DND-41 (cell line): ENCODE measurements around the gene CSRP1.

Experiments used
- ATAC-seq: fragments of 200-7000 bp; cut with Tn5 transposase; 3 replicates; pipeline ENCODE4 v1.9.1; 2021; ENCODE audit warnings: low read depth; ENCODE audit not compliant: insufficient read depth
- DNase-seq: peaks from one replicate; pipeline ENCODE4 v3.0.0-alpha.2; 2020
- H2AFZ ChIP-seq: 2 replicates; pipeline ENCODE4 v1.6.0; 2012; ENCODE audit warnings: low read depth, low read length
- H3K27ac ChIP-seq: 2 replicates; pipeline ENCODE4 v1.5.1; 2012; ENCODE audit warnings: low read length, inconsistent platforms
- H3K27me3 ChIP-seq: fragments of 200-600 bp; sonication (generic); 2 replicates; pipeline ENCODE4 v1.6.0; 2012; ENCODE audit warnings: low read length, mild to moderate bottlenecking, inconsistent platforms; ENCODE audit not compliant: insufficient read depth, poor library complexity
- H3K36me3 ChIP-seq: 2 replicates; pipeline ENCODE4 v1.5.1; 2012; ENCODE audit warnings: low read length, inconsistent platforms; ENCODE audit not compliant: insufficient read depth
- H3K4me1 ChIP-seq: 2 replicates; pipeline ENCODE4 v1.5.1; 2012; ENCODE audit warnings: mild to moderate bottlenecking, low read length; ENCODE audit not compliant: insufficient read depth
- H3K4me2 ChIP-seq: 2 replicates; pipeline ENCODE4 v1.6.0; 2012; ENCODE audit warnings: mild to moderate bottlenecking, moderate library complexity, low read length, inconsistent platforms; ENCODE audit not compliant: insufficient read depth
- H3K4me3 ChIP-seq, 2 experiments: fragments of 200-600 bp in 1 of 2; shearing (Covaris generic) in 1 of 2; 2 replicates each; pipeline ENCODE4 v1.5.1; 2012 to 2016; ENCODE audit warnings: inconsistent platforms in 2 of 2, low read length in 2 of 2, mild to moderate bottlenecking in 2 of 2, low read depth in 1 of 2, moderate library complexity in 1 of 2
- H3K79me2 ChIP-seq: 2 replicates; pipeline ENCODE4 v1.6.0; 2012; ENCODE audit warnings: low read length, inconsistent platforms; ENCODE audit not compliant: insufficient read depth
- H3K9ac ChIP-seq: 2 replicates; pipeline ENCODE4 v1.6.0; 2012; ENCODE audit warnings: low read depth, mild to moderate bottlenecking, inconsistent platforms, low read length, moderate library complexity
- H3K9me3 ChIP-seq: 2 replicates; pipeline ENCODE4 v1.5.1; 2012; ENCODE audit warnings: low read length, moderate library complexity, mild to moderate bottlenecking, inconsistent platforms; ENCODE audit not compliant: insufficient read depth, severe bottlenecking
- H4K20me1 ChIP-seq: 2 replicates; pipeline ENCODE4 v1.6.0; 2012; ENCODE audit warnings: low read length; ENCODE audit not compliant: insufficient read depth
- EZH2 ChIP-seq: IDR thresholded peaks from 3 replicates; pipeline ENCODE4 v1.6.1; 2012; ENCODE audit warnings: borderline replicate concordance, low read depth, mild to moderate bottlenecking, moderate library complexity, low read length, inconsistent platforms; ENCODE audit not compliant: severe bottlenecking
- TF ChIP-seq, protein P1 (sequence below): IDR thresholded peaks from 2 replicates; pipeline ENCODE4 v1.5.1; 2012; ENCODE audit warnings: borderline replicate concordance, low read length, moderate library complexity, mild to moderate bottlenecking; ENCODE audit not compliant: poor library complexity, severe bottlenecking; ENCODE audit errors: extremely low read depth

Gene CSRP1

DNA sequence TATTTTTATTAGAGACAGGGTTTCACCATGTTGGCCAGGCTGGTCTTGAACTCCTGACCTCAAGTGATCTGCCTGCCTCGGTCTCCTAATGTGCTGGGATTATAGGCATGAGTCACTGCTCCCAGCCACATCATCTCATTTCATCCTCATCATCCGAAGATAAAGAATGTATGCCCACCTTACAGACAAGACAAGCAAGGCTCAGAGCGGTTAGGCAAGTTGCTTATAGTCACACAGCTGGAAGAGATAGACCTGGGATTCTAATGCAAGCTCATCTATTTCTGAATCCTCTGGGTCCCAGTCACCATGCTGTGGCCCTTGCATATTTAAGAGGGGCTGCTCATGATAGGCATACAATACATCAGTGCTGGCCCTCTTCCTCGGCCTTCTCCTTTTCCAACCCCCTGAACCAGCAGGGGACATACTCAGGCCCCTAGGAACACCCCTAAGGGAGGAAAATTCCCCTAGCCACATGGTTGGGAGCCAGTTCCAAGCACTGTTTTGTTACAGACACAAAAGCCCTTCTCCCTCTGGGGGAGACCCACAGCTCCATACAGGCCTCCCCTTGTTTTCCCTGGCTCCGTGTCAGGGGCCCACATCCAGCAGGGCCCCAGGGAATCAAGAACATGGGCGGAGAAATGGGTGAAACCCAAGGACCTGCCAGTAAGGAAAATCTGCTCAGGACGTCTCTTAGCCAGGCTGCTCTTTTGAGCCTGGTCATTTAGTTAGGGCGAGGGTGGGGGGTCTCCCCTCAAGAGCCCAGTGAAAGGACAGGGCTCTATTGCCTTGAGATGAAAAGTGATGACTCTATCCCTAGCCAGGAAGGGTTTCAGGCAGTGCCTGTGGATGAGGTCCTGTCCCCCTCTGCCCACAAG, 6.9 kb downstream of the CSRP1 start:
- H3K4me1 ChIP-seq: peaks cover 8% of the 10 kb centered on the region

GRCh38 chr1:201499191-201499590, 7.7 kb downstream of the CSRP1 start:
- no peak overlapping the region for H2AFZ ChIP-seq
- peaks cover 49% of the 10 kb centered on the region for H3K79me2 ChIP-seq
- H3K4me2 ChIP-seq: no peak overlapping the region
- H3K27ac ChIP-seq: no peak overlapping the region
- no peak for DNase-seq
- no peak for TF ChIP-seq EZH2
- TF ChIP-seq, protein P1, sequence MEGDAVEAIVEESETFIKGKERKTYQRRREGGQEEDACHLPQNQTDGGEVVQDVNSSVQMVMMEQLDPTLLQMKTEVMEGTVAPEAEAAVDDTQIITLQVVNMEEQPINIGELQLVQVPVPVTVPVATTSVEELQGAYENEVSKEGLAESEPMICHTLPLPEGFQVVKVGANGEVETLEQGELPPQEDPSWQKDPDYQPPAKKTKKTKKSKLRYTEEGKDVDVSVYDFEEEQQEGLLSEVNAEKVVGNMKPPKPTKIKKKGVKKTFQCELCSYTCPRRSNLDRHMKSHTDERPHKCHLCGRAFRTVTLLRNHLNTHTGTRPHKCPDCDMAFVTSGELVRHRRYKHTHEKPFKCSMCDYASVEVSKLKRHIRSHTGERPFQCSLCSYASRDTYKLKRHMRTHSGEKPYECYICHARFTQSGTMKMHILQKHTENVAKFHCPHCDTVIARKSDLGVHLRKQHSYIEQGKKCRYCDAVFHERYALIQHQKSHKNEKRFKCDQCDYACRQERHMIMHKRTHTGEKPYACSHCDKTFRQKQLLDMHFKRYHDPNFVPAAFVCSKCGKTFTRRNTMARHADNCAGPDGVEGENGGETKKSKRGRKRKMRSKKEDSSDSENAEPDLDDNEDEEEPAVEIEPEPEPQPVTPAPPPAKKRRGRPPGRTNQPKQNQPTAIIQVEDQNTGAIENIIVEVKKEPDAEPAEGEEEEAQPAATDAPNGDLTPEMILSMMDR: no peak
- no peak for ATAC-seq
- no peak overlapping the region for H3K4me3 ChIP-seq
- H3K27me3 ChIP-seq: no peaks in the 10 kb centered on the region
- H4K20me1 ChIP-seq: peaks cover 36% of the 10 kb centered on the region
- 0 out of 2 replicates have a peak, but pooled peaks cover 3% of the 10 kb centered on the region for H3K4me1 ChIP-seq
- no peak overlapping the region for H3K9ac ChIP-seq
- peaks cover 29% of the 10 kb centered on the region for H3K36me3 ChIP-seq
- no peaks in the 10 kb centered on the region for H3K9me3 ChIP-seq

More for the DNA sequence above, 6.9 kb downstream of the CSRP1 start:
- Histone ChIP-seq H4K20me1 (peaks cover 36% of the 10 kb centered on the region), H3K27ac (no peak overlapping the region), H3K9ac (no peak overlapping the region), H3K27me3 (no peaks in the 10 kb centered on the region), H3K36me3 (peaks cover 23% of the 10 kb centered on the region), H3K4me3 (no peak overlapping the region), H3K4me2 (no peak overlapping the region), H3K9me3 (no peaks in the 10 kb centered on the region), H2AFZ (no peak overlapping the region), H3K79me2 (peaks cover 53% of the 10 kb centered on the region)
- DNase-seq: no peak
- no peak for ATAC-seq
- no peak for TF ChIP-seq EZH2
- TF ChIP-seq, protein P1: no peak

DNA sequence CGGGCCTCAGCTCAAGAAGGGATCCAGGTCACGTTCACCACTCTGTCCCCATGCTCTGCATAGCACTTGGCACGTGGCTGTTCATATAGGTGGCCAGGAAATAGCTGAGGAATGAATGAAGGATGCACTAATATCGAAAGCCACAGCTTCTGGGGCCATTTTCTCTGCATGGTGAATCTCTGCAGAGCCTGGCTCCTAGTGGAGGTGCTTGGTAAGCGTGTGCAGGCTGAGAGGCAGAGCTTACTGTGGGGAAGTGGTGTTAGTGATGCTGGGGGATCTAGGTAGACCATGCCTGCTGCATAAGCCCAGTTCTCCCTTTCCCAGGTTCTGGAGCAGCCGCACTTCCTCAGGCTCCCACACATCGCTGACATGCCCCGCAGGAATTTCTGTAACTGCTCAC, 8.3 kb downstream of the CSRP1 start:
- Histone ChIP-seq H3K9ac (no peak overlapping the region), H3K79me2 (peaks cover 44% of the 10 kb centered on the region), H3K27ac (no peak overlapping the region), H3K9me3 (no peaks in the 10 kb centered on the region), H3K27me3 (no peaks in the 10 kb centered on the region), H4K20me1 (peaks cover 36% of the 10 kb centered on the region), H3K4me3 (no peak overlapping the region), H2AFZ (no peak overlapping the region), H3K36me3 (peaks cover 31% of the 10 kb centered on the region), H3K4me1 (no peaks in the 10 kb centered on the region), H3K4me2 (no peak overlapping the region)
- DNase-seq (no peak), ATAC-seq (no peak)
- TF ChIP-seq, protein P1: no peak
- TF ChIP-seq EZH2: no peak
